Colonic mucosa (tissue), 4 donors: ENCODE measurements around the gene CROCC2. TPM values are rescaled to one million over a fixed set of nuclear protein-coding genes. Genes with fewer than 3 reads are reported as not detected.

Source experiments
- DNase-seq: peaks from one replicate; pipeline ENCODE4 v3.0.0-alpha.2; 2020
- H3K27ac ChIP-seq: fragments of 200-600 bp; one replicate; pipeline ENCODE4 v1.8.0; 2021
- H3K27me3 ChIP-seq: fragments of 200-600 bp; one replicate; pipeline ENCODE4 v1.8.0; 2021
- H3K36me3 ChIP-seq: fragments of 200-600 bp; one replicate; pipeline ENCODE4 v1.8.0; 2021
- H3K4me1 ChIP-seq: fragments of 200-600 bp; one replicate; pipeline ENCODE4 v1.8.0; 2021; ENCODE audit warnings: mild to moderate bottlenecking
- H3K4me3 ChIP-seq: fragments of 200-600 bp; one replicate; pipeline ENCODE4 v1.8.0; 2021
- H3K9ac ChIP-seq, 2 donors: one replicate each; pipeline ENCODE4 v1.7.0; 2013; ENCODE audit warnings: control low read depth in 2 of 2, low read depth in 2 of 2, low read length in 2 of 2
- H3K9me3 ChIP-seq: fragments of 200-600 bp; one replicate; pipeline ENCODE4 v1.8.0; 2021
- CTCF ChIP-seq: fragments of 200-600 bp; IDR thresholded peaks from one replicate; pipeline ENCODE4 v1.8.0; 2022; ENCODE audit warnings: antibody characterized with exemption, mild to moderate bottlenecking
- intact Hi-C: fragments of 100-400 bp; cut with DNase I; formaldehyde crosslinking; loops from one replicate; pipeline ENCODE4 v1.14.1; 2022
- total RNA-seq, 2 donors: library from RNA; stranded (reverse); fragmentation: NEBNext Ultra II Directional in 1 of 2; extraction: Animal tissue kit (Norgen Biotek cat#: 25700) in 1 of 2; gene quantifications; one replicate each; pipeline ENCODE4 v1.2.1, GENCODE V29; 2021
- donor health status: healthy.
- donor health status: DM: no; HTN: no; CAD: no.
- donor health status: DM: no; HTN: no; CAD: no.

The CROCC2 gene
- total RNA-seq, 2 donors from 2014 or later: 0.05 TPM; not detected in 1

- Histone ChIP-seq H3K36me3 (no peaks in the 10 kb centered on the region), H3K27me3 (no peaks in the 10 kb centered on the region), H3K9me3 (no peaks in the 10 kb centered on the region), H3K4me1 (peaks cover 17% of the 10 kb centered on the region), H3K27ac (no peak overlapping the region), H3K9ac (no peak overlapping the region), H3K4me3 (no peak overlapping the region)
- no peak for TF ChIP-seq CTCF
- intact Hi-C loops: no loop called here
- DNase-seq: no peak
These were observed 82.0 kb downstream of the CROCC2 start for GRCh38 chr2:240988146-240988545.

GRCh38 chr2:240988571-240989271 lies 82.6 kb downstream of the CROCC2 start:
- no peak for TF ChIP-seq CTCF
- Histone ChIP-seq H3K27me3 (no peaks in the 10 kb centered on the region), H3K4me3 (no peak overlapping the region), H3K27ac (no peak overlapping the region), H3K9ac (no peak overlapping the region), H3K36me3 (no peaks in the 10 kb centered on the region), H3K9me3 (no peaks in the 10 kb centered on the region), H3K4me1 (peaks cover 17% of the 10 kb centered on the region)
- no peak for DNase-seq
- intact Hi-C loops: no loop called here

- peak; percentile 27 for TF ChIP-seq CTCF
- Histone ChIP-seq H3K36me3 (no peaks in the 10 kb centered on the region), H3K4me3 (no peak overlapping the region), H3K27ac (no peak overlapping the region), H3K9ac (no peak overlapping the region), H3K4me1 (peaks cover 17% of the 10 kb centered on the region), H3K9me3 (no peaks in the 10 kb centered on the region), H3K27me3 (no peaks in the 10 kb centered on the region)
- intact Hi-C loops: loop anchor here (2.0 kb wide), 1 partner anchor 139 kb away; no protein-coding TSS in a partner anchor
- no peak for DNase-seq
These were observed 83.5 kb downstream of the CROCC2 start for GRCh38 chr2:240989451-240990265.

GRCh38 chr2:240990266-240990529 lies 84.1 kb downstream of the CROCC2 start:
- H3K27ac ChIP-seq: no peak overlapping the region
- H3K36me3 ChIP-seq: no peaks in the 10 kb centered on the region
- H3K9ac ChIP-seq: no peak overlapping the region
- no peak overlapping the region for H3K4me3 ChIP-seq
- no peaks in the 10 kb centered on the region for H3K27me3 ChIP-seq
- intact Hi-C loops: loop anchor here (2.0 kb wide), 1 partner anchor 139 kb away; no protein-coding TSS in a partner anchor
- TF ChIP-seq CTCF: no peak
- DNase-seq: no peak
- peaks cover 17% of the 10 kb centered on the region for H3K4me1 ChIP-seq
- no peaks in the 10 kb centered on the region for H3K9me3 ChIP-seq

GRCh38 chr2:240990726-240991377 lies 84.7 kb downstream of the CROCC2 start:
- H3K9ac ChIP-seq: no peak overlapping the region
- H3K27ac ChIP-seq: no peak overlapping the region
- no peak for DNase-seq
- intact Hi-C loops: loop anchor here (2.0 kb wide), 1 partner anchor 140 kb away; no protein-coding TSS in a partner anchor
- H3K9me3 ChIP-seq: no peaks in the 10 kb centered on the region
- H3K27me3 ChIP-seq: no peaks in the 10 kb centered on the region
- no peaks in the 10 kb centered on the region for H3K36me3 ChIP-seq
- no peak for TF ChIP-seq CTCF
- no peak overlapping the region for H3K4me3 ChIP-seq
- H3K4me1 ChIP-seq: peaks cover 17% of the 10 kb centered on the region
